ENCODE data around the gene GPS1.

Gene GPS1

GRCh38 chr17:82039695-82040299 lies 11.9 kb upstream of the GPS1 start:
- no peak for DNase-seq (ENCODE audit: extremely low read depth, low read depth)
- TF ChIP-seq CTCF (IDR thresholded peaks at IDR 0.05; ENCODE audit: low read depth, low read length, missing control alignments) = no peak
- no peak overlapping the region for H3K4me3 ChIP-seq (replicated peaks; ENCODE audit: low read depth, low read length)

GRCh38 chr17:82041144-82041814 lies 10.4 kb upstream of the GPS1 start:
- no peak for DNase-seq (ENCODE audit: extremely low read depth, low read depth)
- no peak for TF ChIP-seq CTCF (IDR thresholded peaks at IDR 0.05; ENCODE audit: low read depth, low read length, missing control alignments)
- no peak overlapping the region for H3K4me3 ChIP-seq (replicated peaks; ENCODE audit: low read depth, low read length)

GRCh38 chr17:82042649-82043048 lies 9.0 kb upstream of the GPS1 start:
- H3K4me3 ChIP-seq (replicated peaks; ENCODE audit: low read depth, low read length) = no peak overlapping the region
- no peak for TF ChIP-seq CTCF (IDR thresholded peaks at IDR 0.05; ENCODE audit: low read depth, low read length, missing control alignments)
- no peak for DNase-seq (ENCODE audit: extremely low read depth, low read depth)

- DNase-seq (ENCODE audit: extremely low read depth, low read depth) = no peak
- TF ChIP-seq CTCF (IDR thresholded peaks at IDR 0.05; ENCODE audit: low read depth, low read length, missing control alignments) = no peak
Measured at GRCh38 chr17:82043507-82043906, 8.2 kb upstream of the GPS1 start.

GRCh38 chr17:82045936-82046484 lies 5.7 kb upstream of the GPS1 start:
- TF ChIP-seq CTCF (IDR thresholded peaks at IDR 0.05; ENCODE audit: low read depth, low read length, missing control alignments) = no peak
- DNase-seq (ENCODE audit: extremely low read depth, low read depth) = no peak
- H3K4me3 ChIP-seq (replicated peaks; ENCODE audit: low read depth, low read length) = no peak overlapping the region

More at GRCh38 chr17:82043507-82043906, 8.2 kb upstream of the GPS1 start:
- no peak overlapping the region for H3K4me3 ChIP-seq (replicated peaks; ENCODE audit: low read depth, low read length)

GRCh38 chr17:82046903-82047302 lies 4.8 kb upstream of the GPS1 start:
- DNase-seq (ENCODE audit: extremely low read depth, low read depth) = no peak
- no peak for TF ChIP-seq CTCF (IDR thresholded peaks at IDR 0.05; ENCODE audit: low read depth, low read length, missing control alignments)
- H3K4me3 ChIP-seq (replicated peaks; ENCODE audit: low read depth, low read length) = no peak overlapping the region

Measured in HFF-Myc (cell line).